GM23338 (cell line): Measurements from ENCODE around the gene CLASRP. TPM values are rescaled to one million over a fixed set of nuclear protein-coding genes. Genes with fewer than 3 reads are reported as not detected.

ENCODE experiments used
- ATAC-seq: fragments of 200-7000 bp; cut with Tn5 transposase; 3 replicates; pipeline ENCODE4 v1.9.1; 2020
- DNase-seq: peaks from one replicate; pipeline ENCODE4 v3.0.0-alpha.2; 2015; ENCODE audit warnings: low spot score
- H2AFZ ChIP-seq: fragments of 200-600 bp; sonication (generic); 2 replicates; pipeline ENCODE4 v1.8.0; 2016; ENCODE audit warnings: antibody characterized with exemption, mild to moderate bottlenecking, moderate library complexity
- H3F3A ChIP-seq: fragments of 200-600 bp; sonication (generic); replicated peaks from 2 replicates; pipeline ENCODE4 v1.8.0; 2017; ENCODE audit warnings: antibody characterized with exemption, mixed run types, low read depth
- H3K27ac ChIP-seq: fragments of 200-600 bp; sonication (generic); 2 replicates; pipeline ENCODE4 v1.6.1; 2016; ENCODE audit warnings: low read depth
- H3K27me3 ChIP-seq: fragments of 200-600 bp; sonication (generic); 2 replicates; pipeline ENCODE4 v1.8.0; 2016; ENCODE audit warnings: mild to moderate bottlenecking, mixed run types, moderate library complexity; ENCODE audit not compliant: insufficient read depth
- H3K36me3 ChIP-seq: fragments of 200-600 bp; sonication (generic); 2 replicates; pipeline ENCODE4 v1.8.0; 2016; ENCODE audit warnings: mild to moderate bottlenecking; ENCODE audit not compliant: insufficient read depth
- H3K4me1 ChIP-seq: fragments of 200-600 bp; sonication (generic); 2 replicates; pipeline ENCODE4 v1.8.0; 2016; ENCODE audit warnings: mild to moderate bottlenecking, moderate library complexity; ENCODE audit not compliant: insufficient read depth
- H3K4me2 ChIP-seq: fragments of 200-600 bp; sonication (generic); 2 replicates; pipeline ENCODE4 v1.7.1; 2017; ENCODE audit warnings: mixed run types
- H3K4me3 ChIP-seq: fragments of 200-600 bp; sonication (generic); 2 replicates; pipeline ENCODE4 v1.6.1; 2016; ENCODE audit warnings: mixed run types
- H3K79me2 ChIP-seq: fragments of 200-600 bp; sonication (generic); replicated peaks from 2 replicates; pipeline ENCODE4 v1.8.0; 2017; ENCODE audit warnings: mild to moderate bottlenecking; ENCODE audit not compliant: insufficient read depth
- H3K9me2 ChIP-seq: fragments of 200-600 bp; sonication (generic); 2 replicates; pipeline ENCODE4 v1.8.0; 2017; ENCODE audit not compliant: insufficient read depth
- H4K20me1 ChIP-seq: fragments of 200-600 bp; sonication (generic); replicated peaks from 2 replicates; pipeline ENCODE4 v1.8.0; 2017; ENCODE audit warnings: mild to moderate bottlenecking; ENCODE audit not compliant: insufficient read depth
- H3K27ac Mint-ChIP-seq: 2 replicates; pipeline ENCODE4 v1.8.0; 2020; ENCODE audit warnings: inconsistent platforms, mild to moderate bottlenecking, moderate library complexity, mixed read lengths
- H3K27me3 Mint-ChIP-seq: 3 replicates; pipeline ENCODE4 v1.8.0; 2022; ENCODE audit warnings: low read depth, mild to moderate bottlenecking, moderate library complexity, mixed read lengths, inconsistent platforms; ENCODE audit not compliant: insufficient read depth, poor library complexity
- H3K36me3 Mint-ChIP-seq: 3 replicates; pipeline ENCODE4 v1.8.0; 2021; ENCODE audit warnings: low read depth, mild to moderate bottlenecking, inconsistent platforms, moderate library complexity, mixed read lengths
- H3K4me1 Mint-ChIP-seq: 3 replicates; pipeline ENCODE4 v1.8.0; 2020; ENCODE audit warnings: mild to moderate bottlenecking, inconsistent platforms, mixed read lengths
- H3K4me3 Mint-ChIP-seq: 3 replicates; pipeline ENCODE4 v1.8.0; 2021; ENCODE audit warnings: moderate library complexity, mild to moderate bottlenecking, inconsistent platforms, mixed read lengths
- H3K9me3 Mint-ChIP-seq: 3 replicates; pipeline ENCODE4 v1.8.0; 2020; ENCODE audit warnings: moderate library complexity, mild to moderate bottlenecking, inconsistent platforms, mixed read lengths
- CTCF ChIP-seq, 2 experiments: fragments of 200-600 bp in 1 of 2; sonication (generic) in 1 of 2; conservative IDR thresholded peaks; 2 replicates each; pipeline versions ENCODE4 v1.5.1 to v1.6.1; 2016 to 2017; ENCODE audit warnings: antibody characterized with exemption in 2 of 2, low read depth in 2 of 2, mild to moderate bottlenecking in 2 of 2, moderate library complexity in 1 of 2
- ETS1 ChIP-seq: IDR thresholded peaks from 2 replicates; pipeline ENCODE4 v1.6.1; 2016; ENCODE audit warnings: antibody characterized with exemption
- EZH2 ChIP-seq: fragments of 200-600 bp; sonication (generic); IDR thresholded peaks from one replicate; pipeline ENCODE4 v1.8.0; 2017; ENCODE audit warnings: antibody characterized with exemption, mild to moderate bottlenecking, low read depth; ENCODE audit not compliant: unreplicated experiment
- JUNB ChIP-seq: IDR thresholded peaks from one replicate; pipeline ENCODE4 v1.6.1; 2016; ENCODE audit warnings: antibody characterized with exemption; ENCODE audit not compliant: unreplicated experiment
- REST ChIP-seq: IDR thresholded peaks from one replicate; pipeline ENCODE4 v1.6.1; 2018; ENCODE audit warnings: antibody characterized with exemption; ENCODE audit not compliant: unreplicated experiment
- STAT1 ChIP-seq: IDR thresholded peaks from one replicate; pipeline ENCODE4 v1.6.1; 2016; ENCODE audit warnings: antibody characterized with exemption; ENCODE audit not compliant: unreplicated experiment
- ZNF114 ChIP-seq: fragments of 250-450 bp; sonication (Bioruptor Pico); IDR thresholded peaks from 2 replicates; pipeline ENCODE4 v1.5.0; 2020; ENCODE audit warnings: mild to moderate bottlenecking, moderate library complexity
- polyA plus RNA-seq: library from polyadenylated mRNA; unstranded; fragments of >200 nt; fragmentation: Nextera tagmentation; extraction: Ambion mirVana; gene quantifications from 2 replicates; pipeline ENCODE4 v1.2.1, GENCODE V29; 2016
- total RNA-seq: library from RNA; depleted of rRNA; stranded (reverse); fragments of >200 nt; shearing (Covaris generic); gene quantifications from 2 replicates; pipeline ENCODE4 v1.2.3, GENCODE V29; 2014

The CLASRP gene
- total and polyA plus RNA-seq, 2 experiments from 2014 or later = 27.1 to 78.7 TPM

- Histone ChIP-seq H3K4me2 (no peak overlapping the region), H3K4me3 (no peak overlapping the region), H3K4me1 (peaks cover 6% of the 10 kb centered on the region), H2AFZ (no peak overlapping the region), H3K27me3 (no peaks in the 10 kb centered on the region), H4K20me1 (peaks cover 26% of the 10 kb centered on the region), H3K36me3 (peaks cover 6% of the 10 kb centered on the region; the same call in 1 of the 2 replicates), H3F3A (peaks cover 16% of the 10 kb centered on the region), H3K79me2 (peaks cover 31% of the 10 kb centered on the region), H3K27ac (no peak overlapping the region), H3K9me2 (no peaks in the 10 kb centered on the region)
- no peaks in the 10 kb centered on the region for H3K9me3 Mint-ChIP-seq
- no peak overlapping the region for H3K4me3 Mint-ChIP-seq
- peaks cover 10% of the 10 kb centered on the region for H3K4me1 Mint-ChIP-seq
- ATAC-seq (no peak), DNase-seq (peak; percentile 30)
- H3K36me3 Mint-ChIP-seq = peaks cover 32% of the 10 kb centered on the region
- H3K27ac Mint-ChIP-seq = no peak overlapping the region
- peak in 1 of 2 experiments; percentile 26; a peak in 2 of 4 replicates for TF ChIP-seq CTCF (conservative IDR thresholded peaks at IDR 0.05; ENCODE audit: low read depth in 2 of 2)
- no peak for TF ChIP-seq ETS1
- peaks cover 9% of the 10 kb centered on the region for H3K27me3 Mint-ChIP-seq
These were observed 1.3 kb upstream of the CLASRP start for GRCh38 chr19:45037393-45038169.

- H2AFZ ChIP-seq = no peak overlapping the region
- H3K4me3 ChIP-seq = peak overlapping the region; percentile 100
- H3K27ac ChIP-seq = no peak overlapping the region
- H3K4me2 ChIP-seq = peak overlapping the region; percentile 93
- peaks cover 20% of the 10 kb centered on the region for H3F3A ChIP-seq
- peaks cover 29% of the 10 kb centered on the region for H4K20me1 ChIP-seq
- H3K79me2 ChIP-seq = peaks cover 53% of the 10 kb centered on the region
- Mint-ChIP-seq H3K27me3 (peaks cover 9% of the 10 kb centered on the region), H3K36me3 (peaks cover 50% of the 10 kb centered on the region), H3K9me3 (no peaks in the 10 kb centered on the region), H3K4me1 (peaks cover 10% of the 10 kb centered on the region), H3K27ac (no peak overlapping the region), H3K4me3 (peak overlapping the region; percentile 92)
- ATAC-seq (no peak), DNase-seq (no peak)
- peaks cover 6% of the 10 kb centered on the region for H3K4me1 ChIP-seq
- H3K9me2 ChIP-seq = no peaks in the 10 kb centered on the region
- no peaks in the 10 kb centered on the region for H3K27me3 ChIP-seq
- H3K36me3 ChIP-seq = peaks cover 20% of the 10 kb centered on the region; the same call in 1 of the 2 replicates
- TF ChIP-seq JUNB (no peak), EZH2 (no peak), STAT1 (no peak), ZNF114 (CRISPR knock-in tag) (no peak), REST (no peak)
These were observed 1.4 kb downstream of the CLASRP start for GRCh38 chr19:45040059-45040771.
